GM21360 (cell line): ENCODE data around the gene ZNF225.
"Not testable (repeated sequence)": the region's sequence is repeated elsewhere in the genome, so short reads cannot be mapped to it uniquely, and the experiment has no call there.

Source experiments
- ATAC-seq: cut with Tn5 transposase; IDR thresholded peaks from one replicate; pipeline ENCODE4 v1.9.1; 2021; ENCODE audit warnings: mild to moderate bottlenecking, moderate library complexity; ENCODE audit not compliant: unreplicated experiment

ZNF225 gene

DNA sequence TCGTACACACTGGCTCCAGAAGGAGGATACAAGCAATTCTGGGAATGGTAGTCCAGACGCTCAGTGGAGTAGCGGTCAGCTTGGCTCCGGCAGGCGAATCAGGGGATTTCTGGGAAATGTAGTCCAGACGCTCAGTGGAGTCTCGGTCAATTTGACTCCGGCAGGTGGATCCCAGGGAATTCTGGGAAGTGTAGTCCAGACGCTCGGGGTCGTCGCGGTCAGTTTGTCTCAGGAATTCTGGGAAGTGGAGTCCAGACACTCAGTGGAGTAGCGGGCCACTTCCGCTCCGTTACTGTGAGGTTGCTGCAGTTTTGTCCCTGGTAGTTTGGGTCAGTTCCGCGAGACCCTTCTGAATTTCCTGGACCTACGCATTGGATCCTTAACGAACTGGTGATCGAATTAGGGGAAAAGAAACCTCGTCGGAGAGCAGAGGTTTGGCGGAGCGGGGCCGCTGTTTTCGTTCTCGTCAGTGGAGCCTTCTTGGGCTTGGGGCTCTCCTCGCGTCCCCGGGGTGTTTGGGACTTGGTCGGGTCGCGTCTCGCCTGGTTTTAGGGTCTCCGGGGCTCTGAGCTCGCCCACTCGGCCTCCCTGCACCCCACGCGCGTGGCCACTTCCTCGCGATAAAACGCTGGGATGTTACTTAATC is at the start of gene ZNF225:
Gene ZNF225, plus strand, starts transcription at position 262 of the 646 bp plus-strand sequence. CDS start 2,429 bp downstream, outside the sequence.
- ATAC-seq = peak; percentile 85

DNA sequence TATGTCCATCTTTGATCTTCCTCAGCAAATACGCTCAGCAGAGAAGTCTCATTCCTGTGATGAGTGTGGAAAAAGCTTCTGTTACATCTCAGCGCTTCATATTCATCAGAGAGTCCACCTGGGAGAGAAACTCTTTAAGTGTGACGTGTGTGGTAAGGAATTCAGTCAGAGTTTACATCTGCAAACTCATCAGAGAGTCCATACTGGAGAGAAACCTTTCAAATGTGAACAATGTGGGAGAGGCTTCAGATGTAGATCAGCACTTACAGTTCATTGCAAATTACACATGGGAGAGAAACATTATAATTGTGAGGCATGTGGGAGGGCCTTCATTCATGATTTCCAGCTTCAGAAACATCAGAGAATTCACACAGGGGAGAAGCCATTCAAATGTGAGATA is 46.9 kb upstream of the ZNF225 start:
- no peak for ATAC-seq

DNA sequence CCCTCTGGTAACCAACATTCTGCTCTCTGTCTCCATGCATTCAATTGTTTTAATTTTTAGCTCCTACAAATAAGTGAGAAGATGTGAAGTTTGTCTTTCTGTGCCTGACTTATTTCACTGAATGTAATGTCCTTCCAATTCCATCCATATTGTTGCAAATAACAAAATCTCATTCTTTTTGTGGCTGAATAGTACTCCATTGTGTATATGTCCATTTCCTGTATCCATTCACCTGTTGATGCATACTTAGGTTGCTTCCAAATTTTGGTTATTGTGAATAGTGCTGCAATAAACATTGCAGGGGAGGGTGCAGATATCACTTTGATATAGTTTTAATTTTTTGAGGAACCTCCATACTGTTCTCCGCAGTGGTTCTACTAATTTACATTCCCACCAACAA is 43.8 kb upstream of the ZNF225 start:
- no peak for ATAC-seq

DNA sequence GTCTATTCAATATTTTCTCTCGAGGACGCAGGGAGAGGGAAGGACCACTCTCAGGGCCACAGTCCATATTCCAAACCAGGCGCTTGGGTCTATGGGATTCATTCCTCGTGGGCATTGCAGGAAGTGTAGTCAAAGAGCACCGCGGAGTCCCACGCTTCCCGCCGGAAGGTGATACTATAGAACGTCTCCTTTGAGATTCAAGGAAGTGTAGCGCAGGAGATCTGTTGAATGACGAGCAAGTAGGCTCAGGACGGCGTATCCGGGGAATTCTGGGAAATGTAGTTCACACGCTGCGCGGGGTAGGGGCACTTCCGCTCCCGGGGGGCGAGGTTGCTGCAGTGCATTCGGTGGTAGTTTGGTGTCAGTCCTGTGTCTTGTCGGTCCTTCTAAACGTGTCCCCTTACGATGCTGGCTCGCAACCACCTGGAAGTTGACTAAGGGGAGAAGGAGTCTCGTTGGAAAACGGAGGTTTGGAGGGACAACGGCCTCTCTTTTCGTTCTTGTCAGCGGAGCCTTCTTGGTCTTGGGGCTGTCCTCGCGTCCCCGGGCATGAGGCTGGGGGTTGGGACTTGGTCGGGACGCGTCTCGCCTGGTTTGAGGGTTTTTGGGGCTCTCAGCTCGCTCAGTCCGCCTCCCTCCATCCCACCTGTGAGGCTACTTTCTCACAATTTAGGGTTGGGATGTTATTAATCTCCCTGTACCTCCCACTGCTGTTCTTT is 41.2 kb upstream of the ZNF225 start, which contains the start of gene ZNF284:
Gene ZNF284, plus strand, starts transcription at position 336 of the 719 bp plus-strand sequence. CDS start 4,231 bp downstream, outside the sequence.
- peak; percentile 75 for ATAC-seq

DNA sequence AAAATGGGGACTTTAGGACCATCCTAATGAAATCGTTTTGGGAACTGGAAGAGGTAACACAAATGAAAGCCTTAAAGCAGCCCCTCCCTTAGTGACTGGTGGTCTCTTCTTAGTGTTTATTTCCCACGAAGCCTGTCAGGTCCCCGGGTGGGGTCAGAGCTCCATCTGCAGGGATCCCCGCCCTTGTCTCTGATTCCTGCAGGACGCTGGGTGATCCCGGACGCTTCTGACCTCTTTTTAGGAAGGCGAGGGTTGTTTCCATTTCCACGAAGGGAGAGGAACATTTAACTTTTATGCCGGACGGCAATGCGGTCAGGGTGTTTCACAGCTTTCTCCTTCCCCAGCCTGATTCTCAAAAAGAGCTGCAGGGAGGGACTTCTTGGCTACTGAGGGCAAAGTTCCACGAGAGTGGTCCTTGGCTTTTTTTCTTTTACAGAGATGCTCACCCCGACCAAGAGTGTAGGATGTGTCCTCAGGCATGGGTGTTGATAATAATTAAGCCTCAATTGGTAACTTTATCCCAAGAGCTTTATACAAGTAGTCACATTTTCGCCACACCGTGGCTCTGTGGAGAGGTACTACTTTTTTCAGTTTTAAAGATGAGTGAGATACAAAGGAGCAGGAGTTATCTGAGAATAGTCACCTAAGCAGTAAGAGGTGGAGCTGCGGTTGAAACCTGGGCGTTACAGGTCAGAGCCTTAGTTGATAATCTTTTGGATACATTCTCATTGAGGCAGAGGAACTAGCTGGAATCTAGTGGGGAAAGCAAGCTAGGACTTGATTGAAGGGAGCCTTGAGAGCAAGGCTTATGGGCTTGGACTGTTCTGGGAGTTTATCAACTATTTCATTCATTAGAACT is 40.4 kb upstream of the ZNF225 start:
- ATAC-seq = no peak

DNA sequence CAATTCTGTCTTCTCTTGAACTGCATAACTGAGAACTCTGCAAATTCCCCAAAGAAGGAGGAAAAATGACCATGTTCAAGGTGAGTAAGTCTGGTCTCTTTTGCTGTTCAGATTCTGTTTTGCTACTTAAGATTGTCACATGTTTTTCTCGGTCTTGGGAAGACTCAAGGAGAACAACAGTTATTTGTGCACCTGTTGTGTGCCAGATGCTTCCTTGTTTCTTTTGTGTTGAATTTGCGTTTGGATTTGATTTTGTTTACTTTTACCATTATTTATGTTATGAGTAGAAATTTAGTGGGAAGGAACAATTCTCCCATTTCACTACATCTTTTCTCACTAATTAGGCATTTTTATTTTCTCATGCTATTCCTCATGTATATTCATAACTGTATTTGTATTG is 36.9 kb upstream of the ZNF225 start:
- ATAC-seq = no peak

DNA sequence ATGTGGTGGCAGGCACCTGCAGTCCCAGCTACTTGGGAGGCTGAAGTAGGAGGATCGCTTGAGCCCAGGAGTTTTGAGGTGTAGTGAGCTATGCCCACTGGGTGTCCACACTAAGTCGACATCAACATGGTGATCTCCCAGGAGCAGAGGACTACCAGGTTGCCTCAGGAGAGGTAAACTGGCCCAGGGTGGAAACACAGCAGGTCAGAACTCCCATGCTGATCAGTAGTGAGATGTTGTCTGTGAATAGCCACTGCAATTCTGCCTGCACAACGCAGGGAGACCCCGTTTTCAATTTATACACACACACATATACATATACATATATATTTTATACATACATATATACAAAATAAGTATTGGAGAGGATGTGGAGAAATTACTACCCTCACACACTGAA is 21.1 kb upstream of the ZNF225 start:
- ATAC-seq = no peak

DNA sequence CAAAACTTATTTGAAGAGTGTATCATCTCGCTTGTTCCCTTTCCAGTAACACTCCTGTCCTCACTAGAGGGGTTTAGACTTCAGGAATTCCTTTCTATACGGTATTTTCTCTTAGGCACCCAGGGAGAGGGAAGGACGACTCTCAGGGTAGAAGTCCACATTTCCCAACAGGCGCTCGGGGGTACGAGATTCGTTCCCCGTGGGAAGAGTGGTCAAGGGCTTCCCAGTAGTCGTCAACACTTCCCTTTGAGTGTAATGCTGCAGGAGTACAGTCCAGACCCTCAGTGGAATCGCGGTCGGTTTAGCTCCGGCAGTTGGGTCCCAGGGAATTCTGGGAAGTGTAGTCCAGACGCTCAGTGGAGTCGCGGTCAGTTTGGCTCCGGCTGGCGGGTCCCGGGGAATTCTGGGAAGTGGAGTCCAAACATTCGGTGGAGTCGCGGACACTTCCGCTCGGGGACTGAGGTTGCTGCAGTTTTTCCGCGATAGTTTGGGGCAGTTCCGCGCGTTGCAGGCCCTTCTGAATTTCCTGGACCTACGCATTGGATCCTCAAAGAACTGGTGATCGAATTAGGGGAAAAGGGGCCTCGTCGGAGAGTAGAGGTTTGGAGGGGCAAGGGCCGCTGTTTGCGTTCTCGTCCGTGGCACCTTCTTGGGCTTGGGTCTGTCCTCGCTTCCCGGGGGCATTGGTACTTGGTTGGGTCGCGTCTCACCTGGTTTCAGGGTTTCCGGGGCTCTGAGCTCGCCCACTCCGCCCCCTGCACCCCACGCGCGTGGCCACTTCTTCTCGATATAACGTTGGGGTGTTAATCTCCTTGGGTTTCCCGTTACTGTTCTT is 19.1 kb upstream of the ZNF225 start, which contains the start of gene ZNF224:
Gene ZNF224, plus strand, starts transcription at position 431 of the 835 bp plus-strand sequence. CDS start 3,513 bp downstream, outside the sequence.
- peak; percentile 84 for ATAC-seq

DNA sequence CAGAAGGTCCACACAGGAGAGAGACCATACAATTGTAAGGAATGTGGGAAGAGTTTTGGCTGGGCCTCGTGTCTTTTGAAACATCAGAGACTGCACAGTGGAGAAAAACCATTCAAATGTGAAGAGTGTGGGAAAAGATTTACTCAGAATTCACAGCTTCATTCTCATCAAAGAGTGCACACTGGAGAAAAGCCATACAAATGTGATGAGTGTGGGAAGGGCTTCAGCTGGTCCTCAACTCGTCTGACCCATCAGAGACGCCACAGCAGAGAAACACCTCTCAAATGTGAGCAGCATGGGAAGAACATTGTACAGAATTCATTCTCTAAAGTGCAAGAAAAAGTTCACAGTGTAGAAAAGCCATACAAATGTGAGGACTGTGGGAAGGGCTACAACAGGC is 5.4 kb upstream of the ZNF225 start:
- ATAC-seq = no peak

DNA sequence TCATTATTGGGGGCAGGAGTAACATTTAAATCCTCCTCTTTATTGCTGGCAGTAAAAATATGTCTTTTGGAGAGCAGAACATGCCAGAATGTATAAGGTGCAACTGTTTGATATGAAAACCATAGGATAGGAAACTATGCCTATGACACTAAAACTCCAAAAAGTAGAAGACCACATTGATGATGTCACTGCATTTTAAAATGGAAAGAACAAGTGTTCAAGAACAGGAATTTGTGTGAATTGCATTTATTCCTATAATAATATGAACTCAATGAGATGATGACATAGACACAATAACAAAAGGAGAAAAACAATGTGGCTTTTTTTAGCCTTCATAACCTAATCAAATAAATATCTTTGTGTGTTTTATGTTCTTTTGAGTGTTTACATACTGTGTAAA is 3.7 kb upstream of the ZNF225 start:
- ATAC-seq = no peak

DNA sequence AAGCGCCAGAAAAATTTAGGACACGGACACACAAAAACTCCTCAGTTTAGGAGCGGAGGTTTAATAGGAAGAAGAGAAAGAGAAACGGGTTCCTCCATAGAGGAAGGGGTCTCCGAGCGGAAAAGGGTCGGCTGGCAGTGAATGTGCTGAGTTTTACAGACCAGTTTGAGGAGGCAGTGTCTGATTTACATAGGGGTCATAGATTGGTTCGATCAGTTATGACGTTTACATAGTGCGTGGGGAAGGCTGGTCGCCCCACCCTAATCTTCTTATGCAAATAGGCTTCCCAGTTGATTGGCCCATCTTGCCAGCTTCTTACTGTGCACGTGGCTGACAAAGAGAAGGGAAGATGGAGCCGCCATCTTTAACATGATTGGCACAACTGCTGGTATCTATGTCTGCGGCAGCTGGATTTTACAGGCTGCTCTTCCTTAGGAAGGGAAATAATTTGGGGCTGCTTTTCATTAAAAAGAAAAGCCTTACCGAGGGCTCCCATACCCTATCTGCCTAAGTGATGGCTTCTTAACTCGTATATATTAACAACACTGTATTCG is 1.2 kb upstream of the ZNF225 start:
- no peak for ATAC-seq

DNA sequence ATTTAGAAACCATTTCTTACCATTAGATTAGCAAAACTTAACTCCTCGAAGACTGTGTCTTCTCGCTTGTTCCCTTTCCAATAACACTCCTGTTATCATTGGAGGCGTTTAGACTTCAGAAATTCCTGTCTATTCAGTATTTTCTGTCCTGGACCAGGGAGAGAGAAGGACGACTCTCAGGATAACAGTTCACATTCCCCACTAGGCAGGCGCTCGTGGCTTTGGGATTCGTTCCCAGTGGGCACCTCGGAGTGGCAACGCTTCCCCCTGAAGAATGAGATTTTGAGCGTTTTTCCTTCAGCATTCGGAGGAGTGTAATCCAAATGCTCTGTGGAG is 429 bp upstream of the ZNF225 start:
- peak; percentile 23 for ATAC-seq

DNA sequence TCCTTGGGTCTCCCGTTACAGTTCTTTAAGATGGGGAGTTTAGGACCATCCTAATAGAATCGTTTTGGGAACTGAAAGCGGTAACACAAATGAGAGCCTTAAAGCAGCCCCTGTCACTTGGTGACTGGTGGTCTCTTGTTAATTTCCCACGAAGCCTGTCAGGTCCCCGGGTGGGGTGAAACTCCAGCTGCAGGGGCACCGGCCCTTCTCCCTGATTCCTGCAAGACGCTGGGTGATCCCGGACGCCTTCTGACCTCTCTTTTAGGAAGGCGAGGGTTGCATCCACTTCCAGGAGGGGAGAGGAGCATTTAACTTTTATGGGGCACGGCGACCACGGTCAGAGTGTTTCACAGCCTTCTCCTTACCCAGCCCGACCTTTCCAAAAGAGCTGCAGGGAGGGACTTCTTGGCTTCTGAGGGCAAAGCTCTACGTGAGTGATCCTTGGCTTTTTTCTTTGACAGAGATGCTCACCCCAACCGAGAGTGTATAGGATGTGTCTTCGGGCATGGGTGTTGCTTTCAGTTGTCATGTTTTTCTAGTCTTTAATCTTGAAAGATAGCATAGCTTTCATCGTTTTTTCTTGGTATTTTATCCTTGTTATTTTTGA is 688 bp downstream of the ZNF225 start:
- ATAC-seq = no peak

DNA sequence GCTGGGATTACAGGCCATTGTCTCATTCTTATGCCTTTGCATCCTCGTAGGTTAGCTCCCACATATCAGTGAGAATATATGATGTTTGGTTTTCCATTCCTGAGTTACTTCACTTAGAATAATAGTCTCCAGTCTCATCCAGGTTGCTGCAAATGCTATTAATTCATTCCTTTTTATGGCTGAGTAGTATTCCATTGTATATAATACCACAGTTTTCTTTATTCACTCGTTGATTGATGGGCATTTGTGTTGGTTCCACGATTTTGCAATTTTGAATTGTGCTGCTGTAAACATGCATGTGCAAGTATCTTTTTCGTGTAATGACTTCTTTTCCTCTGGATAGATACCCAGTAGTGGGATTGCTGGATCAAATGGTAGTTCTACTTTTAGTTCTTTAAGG is 8.0 kb downstream of the ZNF225 start:
- ATAC-seq = not testable (repeated sequence)

DNA sequence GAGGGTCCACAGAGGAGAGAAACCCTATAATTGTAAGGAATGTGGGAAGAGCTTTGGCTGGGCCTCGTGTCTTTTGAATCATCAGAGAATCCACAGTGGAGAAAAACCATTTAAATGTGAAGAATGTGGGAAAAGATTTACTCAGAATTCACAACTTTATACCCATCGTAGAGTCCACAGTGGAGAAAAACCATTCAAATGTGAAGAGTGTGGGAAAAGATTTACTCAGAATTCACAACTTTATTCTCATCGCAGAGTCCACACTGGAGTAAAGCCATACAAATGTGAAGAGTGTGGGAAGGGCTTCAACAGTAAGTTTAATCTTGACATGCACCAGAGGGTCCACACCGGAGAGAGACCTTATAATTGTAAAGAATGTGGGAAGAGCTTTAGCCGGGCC is 18.8 kb downstream of the ZNF225 start:
- no peak for ATAC-seq

DNA sequence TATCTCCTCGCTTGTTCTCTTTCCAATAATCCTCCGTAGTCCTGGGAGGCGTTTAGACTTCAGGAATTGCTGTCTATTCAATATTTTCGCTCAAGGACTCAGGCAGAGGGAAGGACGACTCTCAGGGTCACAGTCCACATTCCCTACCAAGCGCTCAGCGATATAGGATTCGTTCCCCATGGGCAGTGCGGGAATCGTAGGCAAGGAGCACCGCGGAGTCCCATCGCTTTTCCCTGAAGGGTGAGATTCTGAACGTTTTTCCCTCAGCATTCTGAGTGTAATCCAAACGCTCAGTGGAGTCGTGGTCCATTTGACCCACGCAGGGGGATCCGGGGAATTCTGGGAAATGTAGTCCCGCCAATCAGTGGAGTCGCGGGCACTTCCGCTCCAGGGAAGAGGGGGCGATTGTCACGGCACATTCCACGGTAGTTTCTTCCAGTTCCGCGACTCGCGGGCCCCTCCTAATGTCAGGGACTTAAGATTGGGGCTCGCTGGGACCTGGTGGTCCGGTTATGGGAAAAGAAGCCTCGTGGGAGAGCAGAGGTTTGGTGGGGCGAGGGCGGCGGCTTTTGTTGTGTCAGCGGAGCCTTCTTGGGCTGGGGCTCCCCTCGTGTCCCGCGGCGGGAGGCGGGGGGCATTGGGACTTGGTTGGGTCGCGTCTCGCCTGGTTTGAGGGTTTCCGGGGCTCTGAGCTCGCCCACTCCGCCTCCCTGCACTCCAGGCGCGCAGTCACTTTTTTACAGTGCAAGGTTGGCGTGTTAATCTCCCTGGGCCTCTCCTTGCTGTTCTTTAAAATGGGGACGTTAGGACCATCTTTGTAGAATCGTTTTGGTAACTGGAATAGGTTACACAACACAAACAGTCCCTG is 28.2 kb downstream of the ZNF225 start, which contains the start of gene ZNF234:
Gene ZNF234, plus strand, starts transcription at position 364 of the 868 bp plus-strand sequence. CDS start 3,079 bp downstream, outside the sequence.
- ATAC-seq = peak; percentile 83

DNA sequence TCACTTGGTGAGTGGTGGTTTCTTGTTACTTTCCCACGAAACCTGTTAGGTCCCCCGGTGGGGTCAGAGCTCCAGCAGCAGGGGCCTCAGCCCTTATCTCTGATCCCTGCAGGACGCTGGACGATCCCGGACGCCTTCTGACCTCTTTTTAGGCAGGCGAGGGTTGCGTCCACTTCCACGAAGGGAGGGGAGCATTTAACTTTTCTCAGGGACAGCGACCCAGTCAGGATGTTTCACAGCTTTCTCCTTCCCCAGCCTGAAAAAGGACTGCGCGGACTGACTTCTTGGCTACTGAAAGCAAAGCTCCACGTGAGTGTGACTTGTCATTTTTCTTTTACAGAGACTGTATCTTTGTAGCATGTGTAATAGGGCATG is 28.8 kb downstream of the ZNF225 start:
- ATAC-seq = no peak

DNA sequence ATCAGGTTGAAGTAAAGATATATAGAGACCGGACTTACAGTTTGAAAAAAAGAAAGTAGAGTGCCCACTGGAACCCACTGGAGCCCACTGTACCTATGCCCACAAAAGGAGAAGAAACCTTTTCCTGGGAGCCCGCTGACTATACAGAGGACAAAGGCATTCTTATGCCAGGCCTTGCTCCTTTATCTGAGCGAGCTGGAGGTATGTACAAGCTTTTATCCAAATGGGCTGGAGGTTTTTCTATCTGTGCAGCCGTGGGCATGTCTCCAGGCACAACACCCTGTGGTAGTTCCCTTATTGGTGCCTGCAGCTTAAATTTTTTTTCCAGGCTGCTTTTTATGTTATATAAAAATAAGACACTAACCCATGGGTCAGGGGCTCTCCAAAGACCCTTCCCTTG is 36.6 kb downstream of the ZNF225 start:
- no peak for ATAC-seq

DNA sequence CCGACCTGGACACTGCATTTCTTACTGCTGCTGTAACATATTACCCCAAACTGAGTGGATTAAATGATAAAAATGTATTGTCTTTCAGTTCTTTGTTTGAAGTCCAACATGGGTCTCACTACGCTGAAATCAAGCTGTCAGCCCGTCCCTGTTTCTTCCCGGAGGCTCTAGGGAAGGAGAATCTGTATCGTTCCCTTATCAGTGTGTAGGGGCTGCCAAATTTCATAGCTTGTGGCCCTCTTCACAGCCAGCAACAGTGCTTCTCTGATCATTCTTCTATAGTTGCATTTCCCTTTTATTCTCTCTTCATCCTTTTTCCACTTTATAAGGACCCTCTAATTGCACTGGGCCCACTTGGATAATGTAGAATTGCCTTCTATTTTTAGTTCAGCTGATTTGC is 38.3 kb downstream of the ZNF225 start:
- no peak for ATAC-seq
